GM21576 (cell line): ENCODE measurements around the gene PCDH1.

Source experiments
- ATAC-seq: cut with Tn5 transposase; IDR thresholded peaks from one replicate; pipeline ENCODE4 v1.9.1; 2021; ENCODE audit warnings: mild to moderate bottlenecking, moderate library complexity; ENCODE audit not compliant: unreplicated experiment

The PCDH1 gene

DNA sequence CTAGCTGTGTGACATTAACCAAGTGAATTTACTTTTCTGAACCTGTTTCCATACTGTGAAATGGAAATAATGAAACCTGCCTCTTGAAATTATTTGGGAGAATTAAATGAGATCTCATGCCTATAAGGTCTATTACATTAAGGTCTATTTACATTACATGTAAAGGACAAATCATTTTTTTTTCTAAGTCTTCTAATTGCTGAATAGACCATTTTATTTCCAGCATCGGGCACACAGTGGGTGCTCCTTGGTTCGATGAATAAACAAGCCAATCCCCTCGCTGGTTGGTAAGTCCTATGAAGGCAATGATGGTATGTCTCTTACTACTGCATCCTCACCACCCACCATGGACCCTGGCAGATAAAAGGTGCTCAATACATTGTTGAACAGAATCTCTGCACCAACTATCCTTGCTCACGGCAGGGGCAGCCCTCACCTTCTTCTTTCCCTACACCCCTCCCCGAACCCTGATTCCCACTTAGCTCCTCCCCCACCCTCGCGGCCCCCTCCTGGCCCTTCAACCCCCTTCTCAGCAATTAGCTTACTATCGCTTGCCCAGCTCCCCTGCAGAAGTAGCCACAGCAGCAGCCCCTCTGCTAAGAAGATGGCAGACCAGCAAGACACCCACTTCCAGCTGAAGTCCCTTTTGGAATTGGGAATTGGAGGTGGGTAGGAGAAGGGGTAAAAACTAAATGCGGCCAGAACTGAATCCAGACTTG lies 3.0 kb downstream of the PCDH1 start:
- ATAC-seq: no peak

DNA sequence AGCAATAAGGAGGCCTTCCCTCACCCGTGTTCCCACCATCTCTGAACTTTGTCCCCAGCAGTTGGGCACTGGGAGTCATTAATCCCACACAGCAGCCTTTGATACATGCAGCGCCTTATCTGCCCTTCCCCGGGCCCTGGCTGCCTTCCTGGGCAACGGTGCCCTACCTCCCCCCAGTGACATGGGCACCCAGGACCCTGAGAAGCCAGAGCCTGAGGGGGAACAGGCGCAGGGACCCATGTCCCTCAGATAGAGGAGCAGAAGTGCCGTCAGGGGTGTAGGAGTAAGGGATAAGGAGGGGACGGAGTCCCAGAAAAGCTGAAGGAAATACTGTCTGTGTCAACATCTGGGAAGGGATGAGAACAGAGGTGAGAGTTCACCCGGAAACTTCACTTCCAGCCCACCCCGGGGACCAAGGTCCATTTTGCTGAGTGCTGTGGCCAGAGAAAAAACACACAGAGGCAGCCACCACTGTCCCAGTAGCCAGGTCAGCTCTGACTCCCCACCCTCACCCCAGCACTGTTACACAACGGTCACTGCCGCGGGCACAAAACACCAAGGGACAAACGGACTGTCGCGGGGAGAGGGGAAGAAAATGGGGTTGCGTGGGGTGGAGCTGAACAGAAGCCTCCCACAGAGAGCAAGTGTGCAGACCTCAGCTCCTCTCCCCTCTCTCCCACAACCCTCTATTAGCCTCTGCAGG lies 3.8 kb downstream of the PCDH1 start:
- no peak for ATAC-seq

DNA sequence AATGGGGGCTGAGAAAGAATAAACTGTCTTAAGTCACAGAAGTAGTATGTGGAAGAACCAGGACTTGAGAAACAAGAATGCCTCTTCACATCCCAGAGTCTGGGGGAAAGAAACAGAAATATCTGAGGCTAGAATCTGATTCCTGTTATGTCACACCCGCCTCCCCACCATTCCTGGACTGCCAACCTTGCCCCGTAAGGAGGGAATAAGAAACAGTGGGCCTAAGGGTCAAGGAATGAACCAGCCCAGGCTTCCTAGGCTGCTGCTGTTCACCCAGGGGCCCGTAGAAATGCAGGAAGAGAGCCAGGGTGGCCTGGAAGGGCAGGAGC lies 4.3 kb downstream of the PCDH1 start:
- no peak for ATAC-seq

DNA sequence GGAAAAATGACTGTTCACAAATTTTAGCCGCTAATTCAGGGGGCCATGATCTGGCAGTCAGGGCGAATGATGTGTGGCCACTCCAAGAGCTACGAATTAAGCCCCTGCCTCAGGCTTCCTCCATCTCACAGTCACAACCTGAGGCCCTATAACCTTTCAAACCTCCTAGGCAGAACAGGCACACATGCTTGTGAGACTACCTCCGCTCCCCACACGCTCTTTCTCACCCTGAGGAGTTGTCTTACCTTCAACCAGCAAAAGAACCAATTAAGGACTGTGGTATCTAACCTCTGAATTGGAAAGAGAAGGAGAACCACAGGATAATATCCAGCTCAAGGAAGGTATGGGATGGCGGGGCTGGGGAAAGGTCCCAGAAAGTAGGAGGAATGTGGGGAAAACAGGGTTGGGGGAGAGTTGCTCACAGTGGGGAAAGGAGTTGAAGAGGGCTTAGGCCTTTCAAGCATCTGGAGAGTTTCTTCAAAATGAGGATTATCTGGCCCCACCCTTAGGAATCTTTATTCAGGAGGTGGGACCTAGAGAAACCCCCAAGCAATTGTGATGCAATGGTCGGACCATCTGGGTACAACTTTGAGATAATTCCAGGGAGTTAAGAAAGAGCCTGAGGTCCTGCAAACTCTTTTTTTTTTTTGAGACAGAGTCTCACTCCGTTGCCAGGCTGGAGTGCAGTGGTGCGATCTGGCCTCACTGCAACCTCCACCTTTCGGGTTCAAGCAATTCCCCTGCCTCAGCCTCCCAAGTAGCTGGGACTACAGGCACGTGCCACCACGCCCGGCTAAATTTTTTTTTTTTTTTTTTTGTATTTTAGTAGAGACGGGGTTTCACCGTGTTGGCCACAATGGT lies 5.5 kb downstream of the PCDH1 start:
- ATAC-seq: no peak

DNA sequence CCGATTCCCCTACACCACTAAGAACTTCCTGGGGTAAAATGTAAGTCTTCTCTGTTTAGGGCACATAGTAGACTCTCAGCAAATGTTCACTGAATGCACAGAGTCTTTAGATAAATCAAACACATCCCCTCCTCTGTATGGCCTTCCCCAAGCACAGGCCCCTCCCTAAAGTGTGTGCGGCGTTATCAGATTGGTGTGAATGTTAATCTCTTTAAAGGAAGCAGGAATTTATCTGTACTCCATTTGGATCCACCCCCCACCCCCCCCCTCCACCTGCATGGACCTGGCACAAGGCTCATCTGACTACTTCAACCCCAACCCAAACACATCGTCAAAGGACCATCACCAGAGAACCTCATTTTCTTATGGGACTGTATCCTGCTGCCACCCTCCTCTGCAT lies 6.3 kb downstream of the PCDH1 start:
- no peak for ATAC-seq

DNA sequence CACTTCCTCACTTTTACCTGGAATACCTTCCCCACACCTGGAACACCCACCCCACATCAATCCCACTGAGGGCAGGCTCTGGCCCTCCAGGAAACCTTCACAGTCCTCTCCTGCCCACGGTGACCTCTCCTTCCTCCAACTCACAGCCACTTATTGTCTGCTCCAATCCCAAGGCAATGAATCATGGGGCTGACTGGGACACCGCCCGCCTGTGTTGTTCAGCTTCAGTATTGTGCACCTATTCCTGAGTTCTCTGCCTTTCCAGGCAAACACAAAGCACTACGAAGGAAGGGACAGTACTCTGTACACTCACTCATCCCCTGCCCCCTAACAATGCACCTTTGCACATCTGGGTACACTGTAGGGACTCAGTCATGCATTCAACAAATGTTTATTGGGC lies 7.3 kb downstream of the PCDH1 start:
- no peak for ATAC-seq

DNA sequence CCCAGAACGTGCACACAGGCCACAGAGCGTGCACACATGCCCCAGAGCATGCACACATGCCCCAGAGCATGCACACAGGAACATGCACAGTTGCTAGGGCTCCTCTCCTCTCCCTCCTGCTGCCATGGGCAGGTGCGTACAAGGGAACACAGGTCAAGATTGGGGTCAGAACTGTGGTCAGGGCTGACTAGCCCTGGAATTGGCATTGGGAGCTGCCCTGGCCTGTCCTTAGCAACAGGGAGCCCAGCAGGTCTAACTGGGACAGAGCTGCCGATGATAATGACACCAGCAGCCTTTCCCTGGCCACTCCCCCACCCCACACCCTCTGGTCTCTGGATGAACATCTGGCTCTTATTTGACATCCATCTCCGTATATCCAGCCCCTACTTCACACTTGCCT lies 8.0 kb downstream of the PCDH1 start:
- no peak for ATAC-seq

DNA sequence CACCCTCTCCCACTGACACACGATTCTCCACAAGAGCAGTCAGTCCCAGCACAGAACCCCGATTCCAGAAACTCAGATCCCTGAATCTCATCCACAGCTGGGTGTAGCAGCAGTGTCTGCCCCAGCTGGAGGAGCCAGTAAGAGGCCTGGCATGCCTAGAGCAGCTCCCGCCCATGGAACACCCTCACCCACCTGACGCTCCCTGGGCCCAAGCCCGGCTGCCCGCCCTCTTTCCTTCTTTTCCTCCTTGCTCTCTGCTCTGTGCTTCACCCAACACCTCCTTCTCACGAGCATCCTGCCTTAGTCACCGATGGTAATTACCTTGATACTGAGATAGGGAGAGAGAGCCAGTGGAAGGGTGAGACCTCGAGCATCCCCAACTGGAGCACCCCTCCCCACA lies 8.7 kb downstream of the PCDH1 start:
- no peak for ATAC-seq

DNA sequence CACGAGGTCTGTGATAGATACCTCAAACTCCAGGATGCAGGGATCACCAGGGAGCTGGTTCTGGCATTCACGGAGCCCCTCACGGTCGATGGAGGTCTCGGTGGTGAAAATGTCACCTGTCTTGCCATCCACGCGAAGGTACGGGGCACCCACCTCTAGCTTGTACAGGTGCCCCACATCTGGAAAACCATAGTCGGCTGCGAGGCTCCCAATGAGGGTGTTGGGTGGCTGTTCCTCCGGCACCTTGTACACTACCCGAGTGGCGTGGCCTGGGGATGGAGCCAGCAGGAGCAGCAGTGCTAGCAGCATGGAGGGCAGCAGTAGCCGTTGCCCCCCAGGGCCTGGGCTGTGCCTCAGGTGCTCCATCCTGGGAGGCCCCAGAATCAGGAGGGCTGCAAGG lies 9.2 kb downstream of the PCDH1 start:
- no peak for ATAC-seq

DNA sequence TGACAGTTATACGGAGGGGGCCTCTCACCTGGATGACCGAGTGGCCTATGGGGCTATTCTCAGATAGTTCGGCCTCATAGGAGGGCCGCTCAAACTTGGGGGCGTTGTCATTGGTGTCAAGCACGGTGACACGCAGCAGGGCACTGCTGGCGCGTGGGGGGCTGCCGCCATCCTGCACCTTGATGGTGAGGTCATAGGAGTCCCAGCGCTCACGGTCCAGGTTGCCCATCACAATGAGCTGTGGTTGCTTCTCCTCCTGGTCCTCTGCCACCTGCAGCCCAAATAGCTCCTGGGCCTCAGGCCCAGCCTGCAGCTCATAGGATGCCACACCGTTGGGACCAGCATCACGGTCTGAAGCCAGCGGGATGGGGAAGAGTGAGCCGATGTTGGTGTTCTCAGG lies 9.7 kb downstream of the PCDH1 start:
- ATAC-seq: no peak

DNA sequence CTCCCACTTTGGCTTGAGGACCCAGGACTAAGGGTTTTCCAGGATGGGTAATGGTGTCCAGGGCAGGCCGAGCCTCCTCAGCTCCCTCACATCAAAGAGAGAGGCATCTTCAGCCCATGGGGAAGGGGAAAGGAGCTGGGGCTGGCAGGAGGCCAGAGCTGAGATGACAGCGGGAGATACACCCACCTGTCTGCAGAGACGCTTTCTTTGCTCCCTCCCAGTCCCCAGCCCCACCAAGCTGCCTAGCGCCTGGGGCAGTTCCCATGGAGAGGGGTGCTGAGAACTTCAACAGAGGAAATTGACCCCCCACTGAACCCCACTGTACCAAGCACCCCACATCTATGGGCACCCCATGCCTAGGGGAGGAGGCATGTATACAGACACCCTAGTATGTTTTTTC lies 10.6 kb downstream of the PCDH1 start:
- no peak for ATAC-seq

DNA sequence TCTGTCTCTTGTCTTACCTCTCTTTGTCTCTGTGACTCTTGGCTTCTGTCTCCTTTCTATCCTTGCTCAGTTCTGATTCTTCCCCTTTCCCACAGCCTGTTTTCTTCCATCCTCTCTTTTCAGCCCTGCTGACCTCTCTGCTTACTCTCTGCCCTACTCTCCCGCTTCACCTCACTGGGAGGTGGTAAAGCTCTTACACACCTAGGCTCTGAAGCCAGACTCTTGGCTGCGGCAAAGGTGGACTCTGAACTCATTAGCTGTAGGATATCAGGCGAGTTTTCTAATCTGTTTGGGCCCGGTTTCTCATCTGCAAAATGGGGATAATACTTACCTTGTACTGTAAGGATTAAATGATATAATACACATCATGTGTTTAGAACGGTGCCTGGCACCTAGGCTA lies 11.1 kb downstream of the PCDH1 start:
- ATAC-seq: no peak

DNA sequence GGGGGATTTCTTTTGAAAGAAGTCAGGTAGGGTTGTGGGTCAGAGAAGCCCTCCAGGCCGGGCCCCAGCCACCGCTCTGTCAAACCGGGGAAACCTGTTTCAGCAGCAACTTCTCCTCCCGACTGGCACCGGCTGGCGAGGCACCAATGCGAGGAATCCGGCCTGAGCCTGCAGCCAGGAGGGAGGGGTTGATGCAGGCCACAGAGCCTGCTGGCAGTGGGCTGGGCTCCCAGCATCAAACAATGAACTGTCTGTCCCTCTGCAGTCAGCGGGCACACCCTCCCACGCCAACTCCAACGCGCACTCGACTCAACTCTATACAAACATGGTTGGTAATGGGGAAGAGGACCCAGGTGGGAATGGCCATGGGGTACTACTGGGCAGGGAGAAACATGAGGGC lies 12.1 kb downstream of the PCDH1 start:
- ATAC-seq: no peak

DNA sequence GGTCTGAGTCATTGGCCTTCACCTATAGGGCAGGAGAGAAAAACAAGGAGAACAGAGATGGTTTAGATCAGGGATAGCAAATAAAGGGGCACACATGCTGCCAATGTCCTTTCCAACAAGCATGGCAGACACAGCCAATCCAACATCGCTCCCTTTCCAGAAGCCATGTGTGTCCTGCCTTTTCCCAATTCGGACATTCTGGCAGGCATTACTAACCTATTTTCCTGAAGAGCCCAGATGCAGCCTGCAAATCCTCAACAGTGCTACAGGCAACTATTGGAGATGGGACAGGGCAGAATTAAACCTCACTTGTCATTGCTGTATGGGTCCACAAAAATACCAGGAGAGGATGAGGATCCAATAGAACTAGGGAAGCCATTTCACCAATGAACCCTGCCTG lies 12.8 kb downstream of the PCDH1 start:
- no peak for ATAC-seq

DNA sequence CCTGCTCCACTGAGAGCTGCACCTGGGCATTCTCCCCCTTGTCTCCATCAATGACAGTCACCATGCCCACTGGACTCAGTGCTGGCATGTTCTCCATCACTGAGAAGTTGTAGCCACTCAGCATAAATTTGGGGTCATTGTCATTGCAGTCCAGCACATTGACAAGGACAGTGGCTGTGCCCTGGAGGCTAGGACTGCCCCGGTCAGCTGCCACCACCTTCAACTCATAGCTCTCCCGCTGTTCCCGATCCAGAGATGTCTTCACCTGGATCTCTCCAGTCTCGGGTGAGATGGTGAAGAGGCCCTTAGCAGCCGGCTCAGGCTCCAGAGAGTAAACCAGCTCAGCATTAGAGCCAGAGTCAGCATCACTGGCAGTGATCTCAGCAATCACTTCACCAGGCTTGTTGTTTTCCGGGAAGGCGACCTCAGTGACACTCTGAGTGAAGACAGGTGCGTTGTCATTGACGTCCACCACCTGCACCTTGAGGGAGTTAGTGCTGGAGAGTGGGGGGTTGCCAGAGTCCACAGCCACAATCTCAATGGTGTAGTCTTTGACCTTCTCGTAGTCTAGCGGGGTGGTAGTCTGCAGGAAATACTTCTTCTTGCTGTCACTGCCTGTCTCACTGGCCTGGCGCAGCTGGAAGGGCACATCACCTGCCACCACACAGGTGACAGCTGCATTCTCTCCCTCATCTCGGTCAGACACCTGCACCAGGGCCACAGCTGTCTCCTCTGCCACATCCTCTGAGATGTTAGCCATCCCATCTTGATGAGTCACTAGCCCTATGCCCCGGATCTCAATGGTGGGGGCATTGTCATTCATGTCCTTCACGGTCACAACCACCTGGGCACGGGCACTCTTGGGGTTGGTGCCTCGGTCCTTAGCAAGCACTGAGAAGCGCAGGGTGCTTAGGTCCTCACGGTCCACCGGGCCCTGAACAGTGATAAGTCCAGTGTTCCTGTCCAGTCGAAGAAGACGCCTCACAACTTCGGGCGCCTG lies 13.5 kb downstream of the PCDH1 start:
- no peak for ATAC-seq

DNA sequence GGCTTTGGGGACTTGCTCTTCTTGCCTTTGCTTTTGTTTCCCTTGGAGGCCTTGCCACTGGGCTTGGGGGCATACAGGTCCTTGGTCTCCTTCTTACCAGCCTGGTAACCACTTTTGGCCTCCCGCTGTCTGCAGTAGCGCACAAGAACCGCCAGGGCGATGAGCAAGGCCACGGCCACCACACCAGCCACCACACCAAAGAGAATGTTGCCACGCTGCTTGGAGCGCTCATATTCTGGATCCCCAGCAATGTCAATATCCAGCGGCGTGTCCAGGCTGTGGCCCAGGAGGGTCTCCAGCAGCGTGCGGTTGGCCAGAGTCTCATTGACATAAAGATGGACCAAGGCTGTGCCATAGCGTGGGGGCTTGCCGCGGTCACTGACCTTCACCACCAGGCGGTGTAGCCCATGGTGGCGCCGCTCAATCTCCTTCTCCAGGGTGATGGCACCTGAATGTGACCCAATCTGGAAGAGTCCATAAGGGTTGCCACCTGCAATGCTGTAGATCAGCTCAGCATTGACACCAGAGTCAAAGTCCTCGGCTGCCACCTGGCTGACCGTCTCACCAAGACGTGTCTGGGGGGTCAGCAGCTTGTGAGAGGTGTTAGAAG lies 14.5 kb downstream of the PCDH1 start:
- ATAC-seq: no peak

DNA sequence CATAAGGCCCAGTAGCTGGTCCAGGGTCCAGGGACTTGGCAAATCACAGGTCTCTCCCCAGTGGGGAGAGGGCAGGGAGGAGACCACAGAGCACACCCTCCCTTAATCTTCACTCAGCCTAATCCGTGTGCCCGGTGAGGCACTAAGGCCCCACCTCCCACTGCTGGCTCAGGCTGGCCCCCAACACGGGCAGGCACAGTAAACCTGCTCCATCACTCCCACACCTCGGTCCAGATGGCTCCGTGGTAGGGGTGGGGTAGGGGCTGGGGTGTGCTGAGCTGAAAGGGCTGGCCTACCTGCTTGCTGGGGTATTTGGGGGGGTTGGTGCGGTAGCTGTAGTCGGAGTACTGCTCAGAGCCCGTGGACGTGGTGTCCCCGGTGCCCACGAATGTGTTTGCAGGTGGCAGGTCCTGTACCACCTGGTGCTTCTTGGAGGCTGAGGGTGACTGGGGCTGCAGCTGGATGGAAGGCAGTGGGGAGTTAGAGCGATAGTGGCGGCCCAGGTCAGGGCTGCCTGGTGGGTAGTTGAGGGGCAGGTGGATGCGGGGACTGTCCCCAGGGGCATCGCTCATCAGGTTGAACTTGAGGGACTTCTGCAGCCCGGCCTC lies 15.2 kb downstream of the PCDH1 start:
- no peak for ATAC-seq

DNA sequence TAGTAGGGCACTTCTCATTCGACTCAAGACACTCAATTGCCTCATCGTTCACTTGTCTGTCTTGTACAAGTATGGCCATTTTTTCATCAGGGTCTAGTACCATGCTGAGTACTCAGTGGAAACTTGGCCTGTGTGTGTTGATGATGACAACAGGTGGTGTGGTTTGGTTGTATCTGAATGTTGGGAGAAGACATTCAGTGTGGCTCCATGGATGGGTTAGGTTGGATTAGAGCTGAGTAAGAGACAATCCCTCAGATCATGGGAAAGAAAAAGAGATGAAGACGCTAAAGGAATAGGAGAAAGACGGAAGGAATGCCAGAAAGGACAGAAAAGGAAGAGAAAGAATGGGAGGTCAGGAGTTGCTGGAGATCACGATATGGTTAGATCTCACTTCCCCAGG lies 17.0 kb downstream of the PCDH1 start:
- no peak for ATAC-seq

DNA sequence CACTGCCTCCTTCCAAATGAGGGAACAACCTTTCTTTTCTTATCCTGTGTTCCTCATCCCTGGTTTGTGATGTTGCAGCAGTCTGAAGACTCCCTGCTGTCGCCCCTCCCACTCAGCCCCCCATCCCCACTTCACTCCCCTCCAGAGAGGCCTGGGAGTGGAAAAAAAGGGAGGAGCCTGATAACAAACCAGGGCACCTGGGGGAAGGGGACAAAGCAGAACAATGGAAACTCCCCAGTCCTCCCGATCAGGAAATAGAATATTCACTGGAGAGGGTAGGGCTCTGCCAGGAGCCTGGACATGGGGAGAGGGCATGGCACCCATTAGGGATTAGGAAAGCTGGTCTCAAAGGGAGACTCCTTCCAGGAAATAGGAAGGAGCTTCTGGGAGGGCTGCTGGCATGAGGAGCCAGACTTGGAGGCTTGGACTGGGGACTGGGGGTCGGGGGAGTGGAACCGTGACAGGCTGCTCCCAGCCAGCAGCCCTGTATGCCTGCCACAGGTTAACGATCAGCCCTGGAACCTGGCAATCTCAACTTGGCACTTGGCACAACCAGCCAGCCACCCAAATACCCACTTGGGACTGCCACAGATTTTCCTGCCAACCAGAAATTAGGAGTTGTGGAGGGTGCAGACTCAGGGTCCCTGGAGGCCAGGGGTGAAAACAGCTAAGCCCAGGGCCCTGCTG lies 20.0 kb downstream of the PCDH1 start:
- no peak for ATAC-seq
